ENCODE results near the gene WDR1. TPM values are rescaled to one million over a fixed set of nuclear protein-coding genes. Genes with fewer than 3 reads are reported as not detected.

WDR1 gene
- total RNA-seq, 6 donors from 2014 or later = 135 to 307 (median 183) TPM

DNA sequence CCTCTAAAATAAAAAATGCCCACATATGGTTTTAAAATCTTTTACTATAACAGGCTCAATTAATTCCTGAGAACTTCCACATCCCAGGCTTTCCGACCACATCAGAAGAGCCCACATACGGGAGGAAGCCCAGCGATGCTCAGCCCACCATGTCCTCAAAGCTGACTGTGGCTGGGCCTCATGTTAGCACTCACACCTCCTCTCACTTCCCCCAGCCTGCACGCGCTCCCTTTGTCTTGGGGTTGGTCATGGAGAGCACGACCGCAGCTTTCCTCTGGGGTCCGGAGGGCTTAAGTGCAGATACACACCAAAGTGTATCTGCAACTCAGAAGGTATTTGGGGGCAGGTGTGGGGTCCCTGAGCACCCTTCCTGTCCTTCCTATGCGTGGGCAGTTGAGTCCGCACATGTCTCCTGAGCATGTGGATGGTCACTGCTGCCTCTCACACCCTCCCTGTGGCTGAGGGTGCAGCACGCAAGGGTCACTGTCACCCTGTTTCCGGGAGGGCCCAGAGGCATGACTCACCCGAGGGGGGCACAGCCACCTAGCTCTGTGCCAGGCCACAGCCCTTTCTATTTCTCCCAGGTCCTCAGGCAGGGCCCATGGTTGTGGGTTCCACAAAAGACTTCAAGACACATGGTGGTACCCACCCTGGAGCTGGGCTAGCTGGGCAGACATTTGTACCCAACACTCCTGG is 21.2 kb downstream of the WDR1 start:
- TF ChIP-seq POLR2A (IDR thresholded peaks at IDR 0.05) = no peak
- TF ChIP-seq, protein P1, sequence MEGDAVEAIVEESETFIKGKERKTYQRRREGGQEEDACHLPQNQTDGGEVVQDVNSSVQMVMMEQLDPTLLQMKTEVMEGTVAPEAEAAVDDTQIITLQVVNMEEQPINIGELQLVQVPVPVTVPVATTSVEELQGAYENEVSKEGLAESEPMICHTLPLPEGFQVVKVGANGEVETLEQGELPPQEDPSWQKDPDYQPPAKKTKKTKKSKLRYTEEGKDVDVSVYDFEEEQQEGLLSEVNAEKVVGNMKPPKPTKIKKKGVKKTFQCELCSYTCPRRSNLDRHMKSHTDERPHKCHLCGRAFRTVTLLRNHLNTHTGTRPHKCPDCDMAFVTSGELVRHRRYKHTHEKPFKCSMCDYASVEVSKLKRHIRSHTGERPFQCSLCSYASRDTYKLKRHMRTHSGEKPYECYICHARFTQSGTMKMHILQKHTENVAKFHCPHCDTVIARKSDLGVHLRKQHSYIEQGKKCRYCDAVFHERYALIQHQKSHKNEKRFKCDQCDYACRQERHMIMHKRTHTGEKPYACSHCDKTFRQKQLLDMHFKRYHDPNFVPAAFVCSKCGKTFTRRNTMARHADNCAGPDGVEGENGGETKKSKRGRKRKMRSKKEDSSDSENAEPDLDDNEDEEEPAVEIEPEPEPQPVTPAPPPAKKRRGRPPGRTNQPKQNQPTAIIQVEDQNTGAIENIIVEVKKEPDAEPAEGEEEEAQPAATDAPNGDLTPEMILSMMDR (IDR thresholded peaks at IDR 0.05) = no peak
- TF ChIP-seq POLR2AphosphoS5 (IDR thresholded peaks at IDR 0.05) = no peak
- TF ChIP-seq EP300 (IDR thresholded peaks at IDR 0.05) = no peak
- Histone ChIP-seq H3K27ac (peak overlapping the region; percentile 62 to 84 (median 80)), H3K9me3 (no peaks in the 10 kb centered on the region), H3K36me3 (peaks cover 40 to 96% (median 79%) of the 10 kb centered on the region in 4 donors), H3K27me3 (no peaks in the 10 kb centered on the region), H3K4me1 (peaks cover 57 to 67% (median 61%) of the 10 kb centered on the region in 4 donors), H3K4me3 (no peak overlapping the region)
- no peak for ATAC-seq (ENCODE audit: low FRiP score in 2 of 2)
- no peak for DNase-seq
- 79 to 98% methylated on average over 8 to 13 of the region's 13 CpGs for WGBS, 2 donors

DNA sequence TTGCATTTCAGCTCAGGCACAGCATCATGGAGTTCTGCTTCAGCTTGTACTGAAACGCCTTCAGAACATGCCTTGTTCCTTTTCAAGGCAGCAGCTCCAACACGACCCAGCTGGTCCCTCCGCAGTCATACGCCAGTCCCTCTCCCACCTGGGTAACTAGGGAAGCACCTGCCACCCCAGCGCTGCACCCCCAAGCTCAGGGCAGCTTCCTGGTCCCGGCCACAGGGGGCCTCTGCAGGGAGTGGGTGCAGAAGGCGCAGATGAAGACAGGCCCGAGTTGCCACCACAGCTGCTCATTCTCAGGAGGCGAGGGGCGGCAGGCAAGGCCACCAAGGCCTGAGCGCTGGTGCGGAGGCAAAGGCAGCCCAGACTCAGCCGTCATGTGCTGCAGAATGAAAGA is 21.8 kb downstream of the WDR1 start:
- no peak for ATAC-seq (ENCODE audit: low FRiP score in 2 of 2)
- 76 to 79% methylated on average over 9 to 13 of the region's 13 CpGs for WGBS, 2 donors
- TF ChIP-seq, protein P1 (IDR thresholded peaks at IDR 0.05) = no peak
- no peak for TF ChIP-seq EP300 (IDR thresholded peaks at IDR 0.05)
- no peak for TF ChIP-seq POLR2AphosphoS5 (IDR thresholded peaks at IDR 0.05)
- TF ChIP-seq POLR2A (IDR thresholded peaks at IDR 0.05) = no peak

DNA sequence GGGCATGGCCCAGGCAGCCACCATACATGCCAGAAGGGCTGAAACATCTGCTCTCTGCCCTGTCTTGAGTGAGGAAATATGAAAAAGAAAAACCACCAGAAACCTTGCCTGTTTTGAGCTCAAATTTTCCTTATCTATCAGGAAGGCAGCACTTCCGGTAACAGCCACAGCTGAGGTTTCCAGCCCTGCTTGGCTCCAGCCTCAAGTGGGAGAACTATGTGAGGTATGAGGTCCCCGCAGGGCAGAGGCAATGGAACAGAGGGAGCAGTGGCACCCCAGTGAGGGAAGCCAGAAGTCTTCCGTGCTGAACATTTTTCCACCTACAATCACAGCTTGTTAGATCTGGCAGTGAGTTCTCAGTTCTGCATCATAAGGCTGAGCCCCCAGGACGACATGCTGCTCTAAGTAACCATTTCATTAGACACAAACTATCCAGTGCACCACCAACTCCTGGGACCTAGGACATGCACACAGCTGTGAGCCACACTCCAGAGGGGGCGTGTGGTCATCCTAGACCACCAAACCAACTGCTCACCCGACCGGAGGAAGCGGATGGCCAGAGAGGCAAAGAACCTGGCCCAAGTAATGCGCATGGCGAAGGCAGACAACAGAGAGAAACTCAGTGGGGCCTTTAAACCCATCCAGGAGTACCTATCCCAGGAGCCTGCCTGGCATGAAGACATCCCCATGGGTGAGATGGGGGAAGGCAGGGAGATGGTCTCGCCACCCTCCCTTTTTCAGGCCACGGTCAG is 22.6 kb downstream of the WDR1 start:
- TF ChIP-seq POLR2AphosphoS5 (IDR thresholded peaks at IDR 0.05) = peak in 1 of 2 donors; percentile 6
- TF ChIP-seq EP300 (IDR thresholded peaks at IDR 0.05) = no peak
- ATAC-seq (ENCODE audit: low FRiP score in 2 of 2) (peak in 1 of 2 donors; percentile 67), DNase-seq (peak in 1 of 2 donors; percentile 56)
- Histone ChIP-seq H3K4me3 (no peak overlapping the region), H3K9me3 (no peaks in the 10 kb centered on the region), H3K27me3 (no peaks in the 10 kb centered on the region), H3K27ac (peak overlapping the region; percentile 45 to 84 (median 80)), H3K4me1 (peaks cover 65 to 68% (median 66%) of the 10 kb centered on the region in 4 donors), H3K36me3 (peaks cover 35 to 94% (median 75%) of the 10 kb centered on the region in 4 donors)
- 56 to 65% methylated on average over 11 to 12 of the region's 12 CpGs for WGBS, 2 donors

More for the DNA sequence above, 21.8 kb downstream of the WDR1 start:
- Histone ChIP-seq H3K4me3 (no peak overlapping the region), H3K36me3 (peaks cover 41 to 96% (median 78%) of the 10 kb centered on the region in 4 donors), H3K4me1 (peaks cover 58 to 62% (median 61%) of the 10 kb centered on the region in 4 donors), H3K27me3 (no peaks in the 10 kb centered on the region), H3K9me3 (no peaks in the 10 kb centered on the region), H3K27ac (peak overlapping the region in 3 of 4 donors; percentile 79 to 84 (median 82))
- DNase-seq = no peak

DNA sequence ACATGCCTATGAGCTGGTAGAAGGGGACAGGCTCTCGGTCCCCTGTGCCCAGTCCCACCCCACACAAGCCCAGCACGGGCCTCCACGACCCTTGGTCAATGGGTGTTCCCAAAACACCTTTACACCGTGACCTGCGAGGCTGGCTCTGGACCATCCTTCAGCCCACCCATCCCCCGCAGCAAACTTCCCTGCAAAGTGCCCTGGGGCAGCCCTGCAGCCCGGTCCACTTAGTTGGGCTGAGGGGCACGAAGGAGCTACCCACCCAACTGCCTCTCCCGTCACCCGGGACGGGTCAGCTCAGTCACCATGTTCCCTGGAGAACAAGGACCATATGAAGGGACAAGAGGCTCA is 23.4 kb downstream of the WDR1 start:
- Histone ChIP-seq H3K4me3 (no peak overlapping the region), H3K9me3 (no peaks in the 10 kb centered on the region), H3K36me3 (peaks cover 34 to 94% (median 75%) of the 10 kb centered on the region in 4 donors), H3K4me1 (peaks cover 61 to 76% (median 72%) of the 10 kb centered on the region in 4 donors), H3K27ac (peak overlapping the region; percentile 45 to 84 (median 80)), H3K27me3 (no peaks in the 10 kb centered on the region)
- ATAC-seq (ENCODE audit: low FRiP score in 2 of 2) = no peak
- WGBS, 2 donors = 84 to 93% methylated on average over 11 of the region's 11 CpGs
- TF ChIP-seq EP300 (IDR thresholded peaks at IDR 0.05) (no peak), POLR2AphosphoS5 (IDR thresholded peaks at IDR 0.05) (no peak), POLR2A (IDR thresholded peaks at IDR 0.05) (no peak)
- TF ChIP-seq, protein P1 (IDR thresholded peaks at IDR 0.05) = no peak
- no peak for DNase-seq

Measured in upper lobe of left lung (tissue), 6 donors.